HuH-7 (cell line): ENCODE results near the gene UBALD2.
"Not testable (repeated sequence)": the region's sequence is repeated elsewhere in the genome, so short reads cannot be mapped to it uniquely, and the experiment has no call there.

ENCODE experiments used
- DNase-seq: peaks from one replicate; pipeline ENCODE4 v3.0.0; 2011; ENCODE audit warnings: low spot score

Gene UBALD2

GRCh38 chr17:76265624-76266243 lies 586 bp downstream of the UBALD2 start:
- peak; percentile 70 for DNase-seq

- no peak for DNase-seq
These were observed 1.2 kb downstream of the UBALD2 start for GRCh38 chr17:76266244-76266938.

DNA sequence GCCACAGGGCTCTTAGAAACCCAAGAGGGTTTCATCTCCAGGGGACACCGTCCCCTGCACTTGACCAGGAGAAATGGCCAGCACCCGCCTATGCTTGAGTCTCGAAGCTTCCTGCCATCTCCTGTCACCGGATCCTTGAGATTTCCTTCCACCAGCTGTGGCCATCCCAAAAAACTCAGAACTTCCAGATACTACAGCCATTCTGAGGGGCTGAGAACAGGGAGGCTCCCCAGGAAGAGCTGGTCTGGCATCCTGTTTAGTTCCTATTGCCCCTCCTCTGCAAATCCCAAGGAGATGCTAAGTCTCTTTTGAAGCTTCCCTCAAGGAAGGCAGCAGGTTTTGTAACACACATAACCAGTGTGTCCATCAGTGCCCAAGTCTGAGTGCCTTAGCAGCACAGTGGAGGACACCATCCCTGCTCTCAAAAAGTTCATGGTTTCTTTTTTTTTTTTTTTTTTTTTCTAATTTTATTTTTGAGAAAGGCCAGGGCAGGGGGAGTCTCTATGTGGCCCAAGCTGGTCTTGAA lies 2.0 kb downstream of the UBALD2 start:
- no peak for DNase-seq

DNA sequence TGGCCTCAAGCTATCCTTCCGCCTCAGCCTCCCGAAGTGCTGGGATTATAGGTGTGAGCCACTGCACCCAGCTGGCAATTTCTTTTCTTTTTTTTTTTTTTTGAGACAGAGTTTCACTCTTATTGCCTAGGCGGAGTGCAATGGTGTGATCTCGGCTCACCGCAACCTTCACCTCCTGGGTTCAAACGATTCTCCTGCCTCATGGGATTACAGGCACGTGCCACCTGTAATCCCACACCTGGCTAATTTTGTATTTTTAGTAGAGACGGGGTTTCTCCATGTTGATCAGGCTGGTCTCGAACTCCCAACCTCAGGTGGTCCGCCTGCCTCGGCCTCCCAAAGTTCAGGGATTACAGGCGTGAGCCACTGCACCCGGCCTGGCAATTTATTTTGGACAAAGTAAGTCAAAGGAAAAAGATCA lies 2.4 kb downstream of the UBALD2 start:
- DNase-seq, result not testable (repeated sequence)

- DNase-seq, result no peak
These were observed 3.0 kb downstream of the UBALD2 start for GRCh38 chr17:76268015-76268749.

DNA sequence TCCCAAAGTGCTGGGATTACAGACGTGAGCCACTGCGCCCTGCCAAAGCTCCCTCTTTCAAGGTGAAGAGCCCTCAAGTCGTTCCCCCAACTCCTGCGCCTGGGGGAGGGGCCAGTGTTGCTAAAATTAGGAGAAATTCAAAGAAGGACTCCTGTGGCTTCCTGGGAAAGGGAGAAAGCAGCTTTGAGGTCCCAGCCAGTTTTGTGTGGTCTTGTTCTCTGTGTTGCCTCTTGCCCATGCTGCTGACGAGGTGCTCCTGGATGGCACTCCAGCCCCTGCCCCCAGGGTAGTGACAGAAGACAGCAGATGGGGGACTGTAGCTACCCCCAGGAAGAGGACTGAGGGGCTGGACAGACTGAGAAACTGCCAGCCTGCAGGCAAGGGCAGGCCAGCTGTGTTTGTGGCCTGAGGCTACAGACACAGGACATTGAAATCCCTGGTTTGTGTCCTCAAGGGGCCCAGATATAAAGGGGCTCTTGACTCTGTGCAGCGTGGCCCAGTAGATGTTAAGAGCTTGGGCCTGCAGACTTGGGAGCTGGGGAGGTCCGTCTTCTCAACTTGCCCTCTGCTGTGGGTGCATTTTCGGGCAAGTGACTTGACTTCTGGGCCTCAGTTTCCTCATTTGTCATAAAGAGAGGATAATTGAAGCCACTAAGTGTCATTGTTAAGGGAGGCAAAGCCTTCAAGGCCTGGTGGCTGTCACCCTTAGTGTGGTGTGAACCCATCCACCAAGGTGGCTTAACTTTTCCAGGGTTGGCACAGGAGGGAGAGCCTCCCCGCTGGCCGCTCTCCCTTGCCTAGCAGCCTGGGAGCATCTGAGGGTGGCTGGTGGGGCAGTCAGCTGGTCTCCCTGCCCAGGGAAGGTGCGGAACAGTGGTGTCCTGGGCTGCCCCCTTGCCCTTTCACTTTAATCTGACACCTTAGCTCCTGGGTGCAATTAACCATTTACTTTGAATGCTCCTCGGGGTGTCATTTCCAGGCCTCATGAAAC lies 4.1 kb downstream of the UBALD2 start:
- DNase-seq, result no peak

DNA sequence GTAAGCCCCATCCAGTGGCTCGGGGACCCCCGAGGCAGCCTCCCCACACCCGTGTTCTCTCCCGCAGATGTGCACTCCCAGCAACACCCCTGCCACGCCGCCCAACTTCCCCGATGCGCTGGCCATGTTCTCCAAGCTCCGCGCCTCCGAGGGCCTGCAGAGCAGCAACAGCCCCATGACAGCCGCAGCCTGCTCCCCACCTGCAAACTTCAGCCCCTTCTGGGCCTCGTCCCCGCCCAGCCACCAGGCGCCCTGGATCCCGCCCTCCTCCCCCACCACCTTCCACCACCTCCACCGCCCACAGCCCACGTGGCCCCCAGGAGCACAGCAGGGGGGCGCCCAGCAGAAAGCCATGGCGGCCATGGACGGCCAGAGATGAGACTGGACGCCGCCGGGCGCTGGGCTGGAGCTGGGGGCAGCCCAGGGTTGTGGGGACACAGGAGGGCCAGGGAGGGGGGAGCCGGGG lies 5.0 kb downstream of the UBALD2 start:
- no peak for DNase-seq

GRCh38 chr17:76270770-76271668 lies 5.9 kb downstream of the UBALD2 start:
- no peak for DNase-seq

DNA sequence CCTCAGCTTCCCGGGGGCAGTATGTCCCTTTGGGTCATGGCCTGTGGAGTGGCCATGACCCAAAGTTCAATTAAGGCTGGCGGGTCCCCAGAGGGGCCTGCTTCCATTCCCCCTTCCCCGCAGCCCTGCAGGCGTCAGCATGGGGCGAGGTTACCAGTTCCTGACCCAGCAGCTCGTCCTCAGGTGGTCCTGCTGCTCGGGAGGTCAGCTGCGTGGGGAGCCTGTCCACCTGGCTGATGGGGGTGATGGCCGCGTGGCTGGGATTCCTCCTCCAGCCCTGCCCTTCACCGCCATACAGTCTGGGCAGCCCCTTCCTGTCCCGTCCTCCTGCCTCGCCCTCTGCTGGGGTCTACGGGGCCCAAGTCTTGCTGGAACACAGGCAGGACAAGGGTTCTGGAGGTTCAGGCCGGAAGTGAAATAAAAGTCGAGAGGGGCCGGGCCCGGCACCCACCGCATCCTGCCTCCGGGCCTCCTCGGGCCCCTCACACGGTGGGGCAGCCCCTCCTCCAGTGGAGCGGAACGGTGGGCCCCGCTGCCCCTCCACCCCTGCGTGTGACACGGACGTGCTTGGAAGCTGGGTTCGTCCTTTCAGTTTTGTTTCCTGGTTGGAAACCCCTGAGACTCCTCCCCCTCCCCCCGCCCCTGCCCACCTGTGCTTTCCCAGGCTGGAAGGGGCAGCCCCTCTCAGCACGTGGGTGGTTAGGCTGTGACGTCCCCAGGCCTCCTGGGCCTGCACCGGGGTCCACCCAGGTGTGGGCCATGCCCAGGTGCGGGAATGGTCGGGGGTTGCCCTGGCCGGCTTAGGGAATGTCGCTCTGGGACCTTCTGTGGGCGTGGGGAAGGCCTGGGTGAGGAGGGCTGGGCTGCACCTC lies 6.8 kb downstream of the UBALD2 start:
- DNase-seq, result no peak

- DNase-seq, result no peak
These were observed 7.6 kb downstream of the UBALD2 start for GRCh38 chr17:76272541-76273444.

DNA sequence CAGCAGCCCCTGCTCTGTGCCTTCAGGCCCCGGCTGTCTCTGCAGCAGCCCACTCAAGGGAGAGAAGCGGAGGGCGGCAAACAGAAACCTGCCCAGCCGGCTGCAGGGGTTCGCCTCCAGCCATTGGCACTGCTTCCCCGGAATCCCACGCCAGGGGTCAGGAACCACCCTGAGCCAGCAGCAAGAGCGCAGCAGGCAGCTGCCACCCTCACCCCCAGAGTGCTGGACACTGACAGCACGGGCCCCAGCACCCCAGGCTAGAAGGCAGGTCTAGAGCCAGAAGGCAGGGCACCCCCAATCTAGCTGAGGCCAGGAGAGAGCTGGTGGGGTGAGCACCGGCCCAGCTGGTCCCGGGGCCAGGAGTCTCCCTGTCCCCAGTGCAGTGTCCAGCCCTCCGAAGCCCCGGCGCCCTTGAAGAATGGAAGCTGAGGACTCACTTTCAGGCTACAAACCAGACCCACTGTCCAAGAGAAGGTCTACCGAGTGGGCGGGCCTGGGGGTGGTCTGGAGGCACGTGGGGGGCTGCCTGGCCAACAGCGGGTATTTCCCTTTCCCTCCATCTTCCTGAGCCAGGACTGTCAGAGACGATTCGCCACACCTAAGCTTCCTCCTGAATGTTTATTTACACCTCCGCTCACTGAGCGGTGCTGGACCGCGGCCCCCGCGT lies 8.4 kb downstream of the UBALD2 start:
- no peak for DNase-seq

DNA sequence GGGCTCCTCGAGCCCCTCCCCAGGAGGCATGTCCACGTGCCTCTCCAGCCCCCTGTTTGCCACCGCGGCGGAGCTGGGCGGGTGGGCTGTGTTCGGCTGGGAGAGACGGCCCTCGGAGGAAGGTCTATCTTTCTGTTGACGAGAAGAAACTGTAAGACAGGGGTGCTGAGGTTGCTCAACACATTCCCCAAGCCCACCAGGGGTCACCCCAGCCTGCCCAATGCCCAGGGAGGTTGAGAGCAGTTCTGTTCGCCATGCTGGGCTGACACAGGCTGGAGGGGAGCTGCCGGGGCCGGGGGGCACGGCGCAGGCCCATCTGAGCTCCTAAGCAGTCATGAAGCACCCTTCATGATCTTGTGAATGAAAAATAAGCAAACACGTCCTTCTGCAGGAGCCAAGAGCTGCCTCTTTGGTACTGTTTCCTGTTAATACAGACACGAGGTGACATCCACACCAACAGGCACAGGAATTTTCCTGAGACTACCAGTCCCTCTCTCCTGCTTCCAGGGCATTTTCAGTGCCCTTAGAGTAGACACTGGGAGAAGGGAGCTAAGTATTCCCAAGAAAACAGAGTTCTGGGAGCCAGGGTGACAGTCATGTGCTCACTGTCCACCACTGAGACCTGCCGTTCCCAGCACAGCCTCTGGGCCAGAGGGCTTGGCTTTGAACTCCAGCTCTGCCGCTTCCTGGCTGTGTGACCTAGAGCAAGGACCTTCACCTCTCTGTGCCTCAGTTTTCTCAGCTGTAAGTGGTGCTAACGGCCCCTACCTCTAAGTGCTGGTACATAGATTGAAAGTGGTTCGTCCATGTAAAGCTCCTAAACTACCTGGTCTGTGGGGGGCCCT lies 9.2 kb downstream of the UBALD2 start:
- no peak for DNase-seq

DNA sequence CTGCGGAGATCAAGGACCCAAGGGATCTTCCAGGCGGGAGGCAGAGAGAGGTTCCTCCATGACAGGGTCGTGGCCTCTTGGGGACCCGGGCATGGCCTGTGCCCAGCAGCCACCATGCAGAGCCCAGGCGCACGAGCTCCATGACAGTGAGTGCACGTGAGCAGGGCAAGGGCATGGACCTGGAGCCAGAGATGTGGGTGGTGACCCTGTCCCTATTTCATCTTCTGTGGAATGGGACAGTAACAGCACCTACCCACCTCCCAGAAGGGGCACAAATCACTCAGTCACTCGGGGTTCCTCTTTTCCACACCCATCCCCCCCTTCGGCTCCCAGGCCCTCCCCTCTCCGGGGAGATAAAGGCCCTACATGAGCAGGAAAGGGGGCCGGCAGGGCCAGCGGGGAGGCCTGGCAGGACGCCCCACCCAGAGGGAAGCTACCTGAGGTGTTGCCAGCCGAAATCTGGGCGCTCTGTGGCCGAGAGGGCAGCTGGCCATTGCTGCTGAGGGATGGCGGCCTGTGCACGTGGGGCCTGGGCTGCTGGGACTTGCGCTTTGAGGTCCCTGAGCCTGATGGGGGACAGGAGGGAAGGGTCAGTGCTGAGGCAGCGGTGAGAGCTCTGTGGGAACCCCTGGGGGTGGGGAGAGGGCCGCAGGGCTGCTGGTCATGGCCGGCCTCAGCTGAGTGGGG lies 10.4 kb downstream of the UBALD2 start:
- DNase-seq, result no peak

DNA sequence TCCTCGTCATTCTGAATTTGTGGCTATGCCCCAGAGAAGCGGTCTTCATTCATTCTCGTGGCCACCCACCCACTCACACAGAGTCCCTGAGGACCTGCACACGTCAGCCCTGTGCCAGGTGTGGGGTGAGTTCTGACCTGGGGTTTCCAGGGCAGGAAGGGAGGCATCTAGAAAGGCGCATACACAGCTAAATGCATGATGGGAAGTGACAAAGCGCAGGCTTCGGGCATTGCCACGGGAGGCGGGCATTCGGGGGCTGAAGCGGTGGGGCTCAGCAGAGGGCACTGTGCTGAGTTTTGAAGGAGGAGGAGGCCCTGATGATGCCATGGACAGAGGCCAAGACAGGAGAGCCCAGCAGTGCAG lies 10.9 kb downstream of the UBALD2 start:
- no peak for DNase-seq

GRCh38 chr17:76276461-76277299 lies 11.5 kb downstream of the UBALD2 start:
- no peak for DNase-seq
